Chondrocyte (in vitro differentiated cells): Measurements from ENCODE around the gene ACADVL. TPM values are rescaled to one million over a fixed set of nuclear protein-coding genes. Genes with fewer than 3 reads are reported as not detected.

ENCODE experiments used
- DNase-seq: peaks from one replicate; pipeline ENCODE4 v3.0.0; 2021; ENCODE audit warnings: mixed read lengths, low spot score
- H3K27ac Mint-ChIP-seq: one replicate; pipeline ENCODE4 v1.8.0; 2021; ENCODE audit warnings: mild to moderate bottlenecking, moderate library complexity, mixed read lengths; ENCODE audit not compliant: unreplicated experiment
- H3K27me3 Mint-ChIP-seq: 2 replicates; pipeline ENCODE4 v1.8.0; 2021; ENCODE audit warnings: low read depth, mixed read lengths
- H3K36me3 Mint-ChIP-seq: 2 replicates; pipeline ENCODE4 v1.8.0; 2021; ENCODE audit warnings: low read depth, mixed read lengths
- H3K4me1 Mint-ChIP-seq: 2 replicates; pipeline ENCODE4 v1.8.0; 2021; ENCODE audit warnings: low read depth, mild to moderate bottlenecking, mixed read lengths
- H3K4me3 Mint-ChIP-seq: one replicate; pipeline ENCODE4 v1.8.0; 2021; ENCODE audit warnings: mild to moderate bottlenecking, moderate library complexity, mixed read lengths; ENCODE audit not compliant: unreplicated experiment
- H3K9me3 Mint-ChIP-seq: 2 replicates; pipeline ENCODE4 v1.8.0; 2021; ENCODE audit warnings: low read depth, mixed read lengths
- CTCF ChIP-seq: fragments of 200-600 bp; sonication (generic); IDR thresholded peaks from 2 replicates; pipeline ENCODE4 v1.5.0; 2021; ENCODE audit warnings: antibody characterized with exemption, mild to moderate bottlenecking, moderate library complexity
- total RNA-seq: library from RNA; stranded (reverse); gene quantifications from 3 replicates; pipeline ENCODE4 v1.2.1, GENCODE V29; 2021

Gene ACADVL
- total RNA-seq, 1 donor from 2014 or later = 454 TPM

- Mint-ChIP-seq H3K27ac (peak overlapping the region; percentile 70), H3K36me3 (peaks cover 11% of the 10 kb centered on the region), H3K9me3 (no peaks in the 10 kb centered on the region), H3K4me3 (peak overlapping the region; percentile 66), H3K4me1 (peaks cover 18% of the 10 kb centered on the region), H3K27me3 (no peaks in the 10 kb centered on the region)
- no peak for TF ChIP-seq CTCF
- DNase-seq = no peak
Measured at GRCh38 chr17:7205561-7205960, 14.2 kb upstream of the ACADVL start.

GRCh38 chr17:7207120-7208001 lies 12.4 kb upstream of the ACADVL start:
- Mint-ChIP-seq H3K9me3 (no peaks in the 10 kb centered on the region), H3K4me3 (no peak overlapping the region), H3K36me3 (peaks cover 10% of the 10 kb centered on the region), H3K27ac (peak overlapping the region; percentile 61), H3K4me1 (peaks cover 20% of the 10 kb centered on the region), H3K27me3 (no peaks in the 10 kb centered on the region)
- TF ChIP-seq CTCF = no peak
- DNase-seq = no peak

GRCh38 chr17:7208027-7208571 lies 11.6 kb upstream of the ACADVL start:
- TF ChIP-seq CTCF = no peak
- no peaks in the 10 kb centered on the region for H3K27me3 Mint-ChIP-seq
- DNase-seq = no peak
- H3K9me3 Mint-ChIP-seq = no peaks in the 10 kb centered on the region
- peaks cover 3% of the 10 kb centered on the region for H3K36me3 Mint-ChIP-seq
- no peak overlapping the region for H3K4me3 Mint-ChIP-seq
- H3K4me1 Mint-ChIP-seq = peaks cover 22% of the 10 kb centered on the region
- H3K27ac Mint-ChIP-seq = no peak overlapping the region

GRCh38 chr17:7208754-7209460 lies 10.8 kb upstream of the ACADVL start:
- Mint-ChIP-seq H3K27me3 (no peaks in the 10 kb centered on the region), H3K9me3 (no peaks in the 10 kb centered on the region), H3K4me1 (peaks cover 29% of the 10 kb centered on the region), H3K36me3 (no peaks in the 10 kb centered on the region), H3K4me3 (no peak overlapping the region), H3K27ac (no peak overlapping the region)
- TF ChIP-seq CTCF = no peak
- no peak for DNase-seq

GRCh38 chr17:7211491-7212273 lies 8.1 kb upstream of the ACADVL start:
- Mint-ChIP-seq H3K9me3 (no peaks in the 10 kb centered on the region), H3K27ac (no peak overlapping the region), H3K36me3 (no peaks in the 10 kb centered on the region), H3K4me3 (no peak overlapping the region), H3K4me1 (peaks cover 37% of the 10 kb centered on the region), H3K27me3 (no peaks in the 10 kb centered on the region)
- no peak for DNase-seq
- TF ChIP-seq CTCF = no peak
